Measurements from ENCODE around the gene CRABP2. TPM values are rescaled to one million over a fixed set of nuclear protein-coding genes. Genes with fewer than 3 reads are reported as not detected.

The CRABP2 gene
- total and polyA plus RNA-seq, 10 of the 15 experiments (the other 5 are each of a cell fraction or from before 2014, with no cell fraction given): 0.21 to 1.3 (median 0.41) TPM

- H3K9ac ChIP-seq (ENCODE audit: control insufficient read depth, insufficient read depth, low read length): no peak overlapping the region
- ATAC-seq: no peak
Observed at GRCh38 chr1:156654700-156655099, 50.7 kb downstream of the CRABP2 start.

More at GRCh38 chr1:156654700-156655099, 50.7 kb downstream of the CRABP2 start:
- POLR2A ChIA-PET: interaction anchor here (1.3 kb wide), 1 partner anchor 10 kb away, joined by 4 read pairs; no protein-coding TSS in a partner anchor
- RAD21 ChIA-PET (ENCODE audit: unreplicated experiment): interaction anchor here (0.9 to 1.9 kb wide), 3 partner anchors 27 to 31 kb away, joined by 3 to 9 read pairs (median 5); no protein-coding TSS in a partner anchor
- H3K36me3 ChIP-seq (ENCODE audit: control insufficient read depth in 2 of 2, insufficient read depth in 2 of 2, low read length in 1 of 2): no peaks in the 10 kb centered on the region
- intact Hi-C loops (cut with micrococcal nuclease; ENCODE audit: unreplicated experiment) (no loop called here), in situ Hi-C loops (cut with MboI) (no loop called here)
- DNase-seq (ENCODE audit: low read depth, low spot score) (no peak), FAIRE-seq (no peak)
- no peak for TF ChIP-seq BMI1 (IDR thresholded peaks at IDR 0.05; ENCODE audit: borderline replicate concordance)
- TF ChIP-seq DPF2 (IDR thresholded peaks at IDR 0.05): no peak
- TF ChIP-seq CHD4 (IDR thresholded peaks at IDR 0.05): no peak
- no peak for TF ChIP-seq NFIC (IDR thresholded peaks at IDR 0.05; ENCODE audit: low read depth, low read length)
- TF ChIP-seq NFYA (IDR thresholded peaks at IDR 0.05; ENCODE audit: borderline replicate concordance, low read depth, low read length): no peak
- no peak for TF ChIP-seq CEBPB (IDR thresholded peaks at IDR 0.05; ENCODE audit: borderline replicate concordance in 1 of 2, low read depth in 2 of 2, low read length in 2 of 2)
- TF ChIP-seq RAD21 (IDR thresholded peaks at IDR 0.05; ENCODE audit: insufficient read depth, low read depth, low read length): no peak
- no peak for TF ChIP-seq SUZ12 (IDR thresholded peaks at IDR 0.05; ENCODE audit: unreplicated experiment)
- no peak for TF ChIP-seq SRF (IDR thresholded peaks at IDR 0.05; ENCODE audit: low read depth in 2 of 2, low read length in 2 of 2)
- TF ChIP-seq NFYB (IDR thresholded peaks at IDR 0.05; ENCODE audit: insufficient read depth, low read depth, low read length): no peak
- TF ChIP-seq ZNF384 (IDR thresholded peaks at IDR 0.05; ENCODE audit: borderline replicate concordance, low read depth, low read length): no peak
- TF ChIP-seq CHD2 (IDR thresholded peaks at IDR 0.05; ENCODE audit: borderline replicate concordance, low read depth, low read length): no peak
- TF ChIP-seq POU2F2 (IDR thresholded peaks at IDR 0.05; ENCODE audit: borderline replicate concordance, low read depth, low read length): no peak
- TF ChIP-seq NR2C1 (IDR thresholded peaks at IDR 0.05): no peak
- TF ChIP-seq MYB (IDR thresholded peaks at IDR 0.05; ENCODE audit: borderline replicate concordance, low read depth, low read length): no peak
- TF ChIP-seq KDM1A (IDR thresholded peaks at IDR 0.05; ENCODE audit: borderline replicate concordance): no peak
- TF ChIP-seq, protein P1, sequence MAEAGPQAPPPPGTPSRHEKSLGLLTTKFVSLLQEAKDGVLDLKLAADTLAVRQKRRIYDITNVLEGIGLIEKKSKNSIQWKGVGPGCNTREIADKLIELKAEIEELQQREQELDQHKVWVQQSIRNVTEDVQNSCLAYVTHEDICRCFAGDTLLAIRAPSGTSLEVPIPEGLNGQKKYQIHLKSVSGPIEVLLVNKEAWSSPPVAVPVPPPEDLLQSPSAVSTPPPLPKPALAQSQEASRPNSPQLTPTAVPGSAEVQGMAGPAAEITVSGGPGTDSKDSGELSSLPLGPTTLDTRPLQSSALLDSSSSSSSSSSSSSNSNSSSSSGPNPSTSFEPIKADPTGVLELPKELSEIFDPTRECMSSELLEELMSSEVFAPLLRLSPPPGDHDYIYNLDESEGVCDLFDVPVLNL (IDR thresholded peaks at IDR 0.05; ENCODE audit: low read depth, low read length): no peak
- H2AFZ ChIP-seq (ENCODE audit: control insufficient read depth, low read depth, low read length): no peak overlapping the region
- no peak overlapping the region for H3K27ac ChIP-seq (ENCODE audit: control insufficient read depth, insufficient read depth)
- CTCF ChIA-PET: interaction anchor here (0.7 to 8.3 kb wide), 4 partner anchors 11 to 280 kb away, joined by 3 to 208 read pairs (median 4); no protein-coding TSS in a partner anchor
- peaks cover 10% of the 10 kb centered on the region for H3K79me2 ChIP-seq (ENCODE audit: control insufficient read depth, insufficient read depth, low read length)
- H4K20me1 ChIP-seq (ENCODE audit: control insufficient read depth, insufficient read depth): peaks cover 8% of the 10 kb centered on the region; the same call in 1 of the 2 replicates
- H3K4me2 ChIP-seq (ENCODE audit: control insufficient read depth, insufficient read depth): no peak overlapping the region
- BruUV-seq (replicated peaks): no TSS peak
- 0 out of 4 replicates have a peak, but pooled peaks cover 0 to 2% of the 10 kb centered on the region in 2 experiments for H3K27me3 ChIP-seq (replicated peaks in 1 of 2; ENCODE audit: control insufficient read depth in 2 of 2, insufficient read depth in 2 of 2, low read length in 1 of 2)
- no peak overlapping the region for H3K4me3 ChIP-seq
- WGBS (ENCODE audit: insufficient coverage, insufficient replicate concordance, low lambda C conversion rate, missing lambda C conversion rate): 54% methylated on average over 1 of the region's 1 CpG
- peaks cover 30% of the 10 kb centered on the region for H3K4me1 ChIP-seq (ENCODE audit: control insufficient read depth, insufficient read depth, low read length)
- SMC1A ChIA-PET (ENCODE audit: uncharacterized antibody, unreplicated experiment): interaction anchor here (0.5 to 2.0 kb wide), 7 partner anchors 24 to 1164 kb away, joined by 3 to 7 read pairs (median 3); no protein-coding TSS in a partner anchor
- no peaks in the 10 kb centered on the region for H3K9me3 ChIP-seq (replicated peaks; ENCODE audit: control insufficient read depth, insufficient read depth, low read length)

All from GM12878 (cell line).